Measurements from ENCODE around the gene PRG3.
A peak's percentile ranks its signal among the peaks of the same experiment; 100 is the strongest.

PRG3 gene

GRCh38 chr11:57345555-57346211, 35.3 kb downstream of the PRG3 start:
- peak; percentile 76 for ATAC-seq (ENCODE audit: low read depth)
- peak; percentile 78 for TF ChIP-seq CTCF (IDR thresholded peaks at IDR 0.05; ENCODE audit: poor library complexity, severe bottlenecking)
- Histone ChIP-seq H3K27me3 (ENCODE audit: insufficient read depth, poor library complexity, severe bottlenecking) (no peaks in the 10 kb centered on the region), H3K4me1 (ENCODE audit: insufficient read depth, poor library complexity, severe bottlenecking) (no peaks in the 10 kb centered on the region), H3K4me3 (ENCODE audit: severe bottlenecking) (no peak overlapping the region), H3K27ac (ENCODE audit: poor library complexity, severe bottlenecking) (no peak overlapping the region), H3K36me3 (ENCODE audit: low read depth) (no peaks in the 10 kb centered on the region), H3K9me3 (ENCODE audit: severe bottlenecking) (no peaks in the 10 kb centered on the region)
- DNase-seq (ENCODE audit: low spot score) = no peak

- H3K27me3 ChIP-seq (ENCODE audit: insufficient read depth, poor library complexity, severe bottlenecking) = no peaks in the 10 kb centered on the region
- TF ChIP-seq CTCF (IDR thresholded peaks at IDR 0.05; ENCODE audit: poor library complexity, severe bottlenecking) = no peak
- DNase-seq (ENCODE audit: low spot score) (no peak), ATAC-seq (ENCODE audit: low read depth) (no peak)
- H3K36me3 ChIP-seq (ENCODE audit: low read depth) = no peaks in the 10 kb centered on the region
- no peak overlapping the region for H3K4me3 ChIP-seq (ENCODE audit: severe bottlenecking)
- H3K27ac ChIP-seq (ENCODE audit: poor library complexity, severe bottlenecking) = no peak overlapping the region
- H3K4me1 ChIP-seq (ENCODE audit: insufficient read depth, poor library complexity, severe bottlenecking) = no peaks in the 10 kb centered on the region
- no peaks in the 10 kb centered on the region for H3K9me3 ChIP-seq (ENCODE audit: severe bottlenecking)
These were observed 36.1 kb downstream of the PRG3 start for GRCh38 chr11:57344826-57345225.

- TF ChIP-seq CTCF (IDR thresholded peaks at IDR 0.05; ENCODE audit: poor library complexity, severe bottlenecking) = no peak
- DNase-seq (ENCODE audit: low spot score) (no peak), ATAC-seq (ENCODE audit: low read depth) (no peak)
- Histone ChIP-seq H3K27me3 (ENCODE audit: insufficient read depth, poor library complexity, severe bottlenecking) (no peaks in the 10 kb centered on the region), H3K36me3 (ENCODE audit: low read depth) (no peaks in the 10 kb centered on the region), H3K4me1 (ENCODE audit: insufficient read depth, poor library complexity, severe bottlenecking) (no peaks in the 10 kb centered on the region), H3K4me3 (ENCODE audit: severe bottlenecking) (no peak overlapping the region), H3K27ac (ENCODE audit: poor library complexity, severe bottlenecking) (no peak overlapping the region), H3K9me3 (ENCODE audit: severe bottlenecking) (no peaks in the 10 kb centered on the region)
These were observed 37.1 kb downstream of the PRG3 start for GRCh38 chr11:57343825-57344224.

GRCh38 chr11:57342702-57343101, 38.2 kb downstream of the PRG3 start:
- no peaks in the 10 kb centered on the region for H3K36me3 ChIP-seq (ENCODE audit: low read depth)
- no peak overlapping the region for H3K27ac ChIP-seq (ENCODE audit: poor library complexity, severe bottlenecking)
- no peak for TF ChIP-seq CTCF (IDR thresholded peaks at IDR 0.05; ENCODE audit: poor library complexity, severe bottlenecking)
- H3K4me3 ChIP-seq (ENCODE audit: severe bottlenecking) = no peak overlapping the region
- H3K9me3 ChIP-seq (ENCODE audit: severe bottlenecking) = no peaks in the 10 kb centered on the region
- no peaks in the 10 kb centered on the region for H3K4me1 ChIP-seq (ENCODE audit: insufficient read depth, poor library complexity, severe bottlenecking)
- no peak for ATAC-seq (ENCODE audit: low read depth)
- H3K27me3 ChIP-seq (ENCODE audit: insufficient read depth, poor library complexity, severe bottlenecking) = no peaks in the 10 kb centered on the region
- DNase-seq (ENCODE audit: low spot score) = no peak

GRCh38 chr11:57341250-57341808, 39.6 kb downstream of the PRG3 start:
- Histone ChIP-seq H3K9me3 (ENCODE audit: severe bottlenecking) (no peaks in the 10 kb centered on the region), H3K4me1 (ENCODE audit: insufficient read depth, poor library complexity, severe bottlenecking) (peaks cover 2% of the 10 kb centered on the region), H3K4me3 (ENCODE audit: severe bottlenecking) (no peak overlapping the region), H3K36me3 (ENCODE audit: low read depth) (no peaks in the 10 kb centered on the region), H3K27ac (ENCODE audit: poor library complexity, severe bottlenecking) (no peak overlapping the region), H3K27me3 (ENCODE audit: insufficient read depth, poor library complexity, severe bottlenecking) (no peaks in the 10 kb centered on the region)
- DNase-seq (ENCODE audit: low spot score) = no peak
- ATAC-seq (ENCODE audit: low read depth) = no peak
- no peak for TF ChIP-seq CTCF (IDR thresholded peaks at IDR 0.05; ENCODE audit: poor library complexity, severe bottlenecking)

Measured in RWPE2 (cell line).